GM23338 (cell line): ENCODE data around the gene TXNL4A.

ENCODE experiments used
- CREB1 ChIP-seq: fragments of 250-450 bp; sonication (Bioruptor Pico); IDR thresholded peaks from 2 replicates; pipeline ENCODE4 v1.5.0; 2020; ENCODE audit warnings: low read depth, mild to moderate bottlenecking, moderate library complexity
- EZH2 ChIP-seq: fragments of 200-600 bp; sonication (generic); IDR thresholded peaks from one replicate; pipeline ENCODE4 v1.8.0; 2017; ENCODE audit warnings: antibody characterized with exemption, mild to moderate bottlenecking, low read depth; ENCODE audit not compliant: unreplicated experiment
- EZH2phosphoT487 ChIP-seq: fragments of 200-600 bp; sonication (generic); IDR thresholded peaks from one replicate; pipeline ENCODE4 v1.8.1; 2018; ENCODE audit warnings: antibody characterized with exemption; ENCODE audit not compliant: unreplicated experiment
- JUNB ChIP-seq: IDR thresholded peaks from one replicate; pipeline ENCODE4 v1.6.1; 2016; ENCODE audit warnings: antibody characterized with exemption; ENCODE audit not compliant: unreplicated experiment
- POLR2AphosphoS5 ChIP-seq: IDR thresholded peaks from 2 replicates; pipeline ENCODE4 v1.6.1; 2016; ENCODE audit warnings: antibody characterized with exemption, low read depth
- STAT1 ChIP-seq: IDR thresholded peaks from one replicate; pipeline ENCODE4 v1.6.1; 2016; ENCODE audit warnings: antibody characterized with exemption; ENCODE audit not compliant: unreplicated experiment
- TF ChIP-seq, protein P1 (sequence below), 2 experiments: fragments of 200-600 bp in 1 of 2; sonication (generic) in 1 of 2; conservative IDR thresholded peaks; 2 replicates each; pipeline versions ENCODE4 v1.5.1 to v1.6.1; 2016 to 2017; ENCODE audit warnings: antibody characterized with exemption in 2 of 2, low read depth in 2 of 2, mild to moderate bottlenecking in 2 of 2, moderate library complexity in 1 of 2
- TF ChIP-seq, protein P2 (sequence below): IDR thresholded peaks from one replicate; pipeline ENCODE4 v1.6.1; 2018; ENCODE audit warnings: antibody characterized with exemption; ENCODE audit not compliant: unreplicated experiment
- TF ChIP-seq, protein P3 (sequence below): IDR thresholded peaks from 2 replicates; pipeline ENCODE4 v1.6.1; 2016; ENCODE audit warnings: antibody characterized with exemption

DNA sequence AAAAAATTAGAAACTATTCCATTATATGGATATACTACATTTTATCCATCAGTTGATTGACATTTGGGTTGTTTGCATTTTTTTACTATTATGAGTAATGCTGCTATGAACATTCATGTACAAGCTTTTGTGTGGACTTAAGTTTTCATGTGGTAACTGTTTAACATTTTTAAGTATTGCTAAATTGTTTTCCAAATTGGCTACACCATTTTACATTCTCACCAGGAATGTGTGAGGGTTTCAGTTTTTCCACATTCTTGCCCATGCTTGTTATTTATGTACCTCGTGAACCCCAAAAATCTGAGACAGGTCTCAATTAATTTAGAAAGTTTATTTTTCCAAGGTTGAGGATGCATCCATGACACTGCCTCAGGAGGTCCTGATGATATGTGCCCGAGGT lies 3.1 kb upstream of the TXNL4A start:
- TF ChIP-seq, protein P1, sequence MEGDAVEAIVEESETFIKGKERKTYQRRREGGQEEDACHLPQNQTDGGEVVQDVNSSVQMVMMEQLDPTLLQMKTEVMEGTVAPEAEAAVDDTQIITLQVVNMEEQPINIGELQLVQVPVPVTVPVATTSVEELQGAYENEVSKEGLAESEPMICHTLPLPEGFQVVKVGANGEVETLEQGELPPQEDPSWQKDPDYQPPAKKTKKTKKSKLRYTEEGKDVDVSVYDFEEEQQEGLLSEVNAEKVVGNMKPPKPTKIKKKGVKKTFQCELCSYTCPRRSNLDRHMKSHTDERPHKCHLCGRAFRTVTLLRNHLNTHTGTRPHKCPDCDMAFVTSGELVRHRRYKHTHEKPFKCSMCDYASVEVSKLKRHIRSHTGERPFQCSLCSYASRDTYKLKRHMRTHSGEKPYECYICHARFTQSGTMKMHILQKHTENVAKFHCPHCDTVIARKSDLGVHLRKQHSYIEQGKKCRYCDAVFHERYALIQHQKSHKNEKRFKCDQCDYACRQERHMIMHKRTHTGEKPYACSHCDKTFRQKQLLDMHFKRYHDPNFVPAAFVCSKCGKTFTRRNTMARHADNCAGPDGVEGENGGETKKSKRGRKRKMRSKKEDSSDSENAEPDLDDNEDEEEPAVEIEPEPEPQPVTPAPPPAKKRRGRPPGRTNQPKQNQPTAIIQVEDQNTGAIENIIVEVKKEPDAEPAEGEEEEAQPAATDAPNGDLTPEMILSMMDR (conservative IDR thresholded peaks at IDR 0.05; ENCODE audit: low read depth in 2 of 2), result no peak
- TF ChIP-seq EZH2, result no peak
- TF ChIP-seq, protein P2, sequence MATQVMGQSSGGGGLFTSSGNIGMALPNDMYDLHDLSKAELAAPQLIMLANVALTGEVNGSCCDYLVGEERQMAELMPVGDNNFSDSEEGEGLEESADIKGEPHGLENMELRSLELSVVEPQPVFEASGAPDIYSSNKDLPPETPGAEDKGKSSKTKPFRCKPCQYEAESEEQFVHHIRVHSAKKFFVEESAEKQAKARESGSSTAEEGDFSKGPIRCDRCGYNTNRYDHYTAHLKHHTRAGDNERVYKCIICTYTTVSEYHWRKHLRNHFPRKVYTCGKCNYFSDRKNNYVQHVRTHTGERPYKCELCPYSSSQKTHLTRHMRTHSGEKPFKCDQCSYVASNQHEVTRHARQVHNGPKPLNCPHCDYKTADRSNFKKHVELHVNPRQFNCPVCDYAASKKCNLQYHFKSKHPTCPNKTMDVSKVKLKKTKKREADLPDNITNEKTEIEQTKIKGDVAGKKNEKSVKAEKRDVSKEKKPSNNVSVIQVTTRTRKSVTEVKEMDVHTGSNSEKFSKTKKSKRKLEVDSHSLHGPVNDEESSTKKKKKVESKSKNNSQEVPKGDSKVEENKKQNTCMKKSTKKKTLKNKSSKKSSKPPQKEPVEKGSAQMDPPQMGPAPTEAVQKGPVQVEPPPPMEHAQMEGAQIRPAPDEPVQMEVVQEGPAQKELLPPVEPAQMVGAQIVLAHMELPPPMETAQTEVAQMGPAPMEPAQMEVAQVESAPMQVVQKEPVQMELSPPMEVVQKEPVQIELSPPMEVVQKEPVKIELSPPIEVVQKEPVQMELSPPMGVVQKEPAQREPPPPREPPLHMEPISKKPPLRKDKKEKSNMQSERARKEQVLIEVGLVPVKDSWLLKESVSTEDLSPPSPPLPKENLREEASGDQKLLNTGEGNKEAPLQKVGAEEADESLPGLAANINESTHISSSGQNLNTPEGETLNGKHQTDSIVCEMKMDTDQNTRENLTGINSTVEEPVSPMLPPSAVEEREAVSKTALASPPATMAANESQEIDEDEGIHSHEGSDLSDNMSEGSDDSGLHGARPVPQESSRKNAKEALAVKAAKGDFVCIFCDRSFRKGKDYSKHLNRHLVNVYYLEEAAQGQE, result no peak
- TF ChIP-seq POLR2AphosphoS5, result no peak
- TF ChIP-seq CREB1, result no peak
- no peak for TF ChIP-seq EZH2phosphoT487
- TF ChIP-seq JUNB, result no peak
- no peak for TF ChIP-seq STAT1
- TF ChIP-seq, protein P3, sequence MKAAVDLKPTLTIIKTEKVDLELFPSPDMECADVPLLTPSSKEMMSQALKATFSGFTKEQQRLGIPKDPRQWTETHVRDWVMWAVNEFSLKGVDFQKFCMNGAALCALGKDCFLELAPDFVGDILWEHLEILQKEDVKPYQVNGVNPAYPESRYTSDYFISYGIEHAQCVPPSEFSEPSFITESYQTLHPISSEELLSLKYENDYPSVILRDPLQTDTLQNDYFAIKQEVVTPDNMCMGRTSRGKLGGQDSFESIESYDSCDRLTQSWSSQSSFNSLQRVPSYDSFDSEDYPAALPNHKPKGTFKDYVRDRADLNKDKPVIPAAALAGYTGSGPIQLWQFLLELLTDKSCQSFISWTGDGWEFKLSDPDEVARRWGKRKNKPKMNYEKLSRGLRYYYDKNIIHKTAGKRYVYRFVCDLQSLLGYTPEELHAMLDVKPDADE, result no peak
